Limb (tissue), 2 donors: ENCODE measurements around the gene SLC17A5.
"Not testable (repeated sequence)": the region's sequence is repeated elsewhere in the genome, so short reads cannot be mapped to it uniquely, and the experiment has no call there.

Experiments used
- DNase-seq, 2 donors: peaks; one replicate each; pipeline ENCODE4 v3.0.0-alpha.2; 2016; ENCODE audit errors: extremely low spot score in 2 of 2

Gene SLC17A5

GRCh38 chr6:73618082-73618481, 35.7 kb downstream of the SLC17A5 start:
- not testable (repeated sequence) for DNase-seq

DNA sequence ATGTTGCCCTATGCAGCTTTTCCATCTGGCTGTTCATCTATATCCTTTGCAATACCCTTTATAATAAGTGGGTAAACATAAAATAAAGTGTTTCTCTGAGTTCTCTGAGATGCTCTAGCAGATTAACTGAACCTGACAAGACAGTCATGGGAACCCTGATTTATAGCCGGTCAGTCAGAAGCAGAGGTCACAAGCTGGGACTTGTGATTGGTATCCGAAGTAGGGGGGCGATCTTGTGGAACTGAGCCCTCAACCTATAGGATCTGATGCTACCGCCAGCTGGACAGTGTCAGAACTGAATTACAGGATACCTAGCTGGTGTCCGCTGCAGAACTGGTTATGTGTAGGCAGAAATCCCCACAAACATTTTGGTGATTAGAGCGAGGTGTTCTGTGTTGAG, 39.0 kb downstream of the SLC17A5 start:
- DNase-seq = no peak

DNA sequence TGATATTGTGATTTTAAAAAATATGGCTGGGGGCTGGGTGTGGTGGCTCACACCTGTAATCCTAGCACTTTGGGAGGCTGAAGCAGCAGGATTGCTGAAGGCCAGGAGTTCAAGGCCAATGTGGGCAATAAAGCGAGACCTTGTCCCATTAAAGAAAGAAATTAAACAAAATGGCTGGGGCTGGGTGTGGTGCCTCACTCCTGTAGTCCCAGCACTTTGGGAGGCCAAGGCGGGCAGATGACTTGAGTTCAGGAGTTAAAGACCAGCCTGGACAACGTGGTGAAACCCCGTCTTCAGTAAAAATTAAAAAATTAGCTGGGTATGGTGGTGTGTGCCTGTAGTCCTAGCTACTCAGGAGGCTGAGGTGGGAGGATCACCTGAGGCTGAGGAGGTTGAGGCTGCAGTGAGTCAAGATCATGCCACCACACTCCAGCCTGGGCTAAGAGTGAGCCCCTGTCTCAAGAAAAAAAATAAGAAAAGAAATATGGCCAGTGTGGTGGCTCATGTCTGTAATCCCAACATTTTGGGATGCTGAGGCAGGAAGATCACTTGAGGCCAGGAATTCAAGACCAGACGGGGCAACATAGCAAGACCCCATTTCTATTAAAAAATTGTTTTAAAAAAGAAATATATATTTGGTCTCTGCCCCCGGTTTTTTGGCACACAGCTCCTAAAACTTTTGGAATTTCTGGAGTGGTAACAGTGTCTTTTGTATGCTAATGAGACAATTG, 39.8 kb downstream of the SLC17A5 start:
- no peak for DNase-seq

DNA sequence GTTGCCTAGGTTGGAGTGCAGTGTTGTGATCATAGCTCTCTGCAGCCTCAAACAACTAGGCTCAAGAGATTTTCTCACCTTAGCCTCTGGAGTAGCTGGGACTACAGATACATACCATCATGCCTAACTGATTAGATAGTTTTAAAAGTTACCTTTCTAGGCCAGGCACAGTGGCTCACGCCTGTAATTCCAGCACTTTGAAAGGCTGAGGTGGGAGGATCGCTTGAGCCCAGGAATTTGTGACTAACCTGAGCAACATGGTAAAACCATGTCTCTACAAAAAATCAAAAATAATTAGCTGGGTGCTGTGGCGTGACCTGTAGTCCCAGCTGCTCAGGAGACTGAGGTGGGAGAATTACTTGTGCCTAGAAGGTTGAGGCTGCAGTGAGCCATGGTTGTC, 41.2 kb downstream of the SLC17A5 start:
- DNase-seq = no peak

DNA sequence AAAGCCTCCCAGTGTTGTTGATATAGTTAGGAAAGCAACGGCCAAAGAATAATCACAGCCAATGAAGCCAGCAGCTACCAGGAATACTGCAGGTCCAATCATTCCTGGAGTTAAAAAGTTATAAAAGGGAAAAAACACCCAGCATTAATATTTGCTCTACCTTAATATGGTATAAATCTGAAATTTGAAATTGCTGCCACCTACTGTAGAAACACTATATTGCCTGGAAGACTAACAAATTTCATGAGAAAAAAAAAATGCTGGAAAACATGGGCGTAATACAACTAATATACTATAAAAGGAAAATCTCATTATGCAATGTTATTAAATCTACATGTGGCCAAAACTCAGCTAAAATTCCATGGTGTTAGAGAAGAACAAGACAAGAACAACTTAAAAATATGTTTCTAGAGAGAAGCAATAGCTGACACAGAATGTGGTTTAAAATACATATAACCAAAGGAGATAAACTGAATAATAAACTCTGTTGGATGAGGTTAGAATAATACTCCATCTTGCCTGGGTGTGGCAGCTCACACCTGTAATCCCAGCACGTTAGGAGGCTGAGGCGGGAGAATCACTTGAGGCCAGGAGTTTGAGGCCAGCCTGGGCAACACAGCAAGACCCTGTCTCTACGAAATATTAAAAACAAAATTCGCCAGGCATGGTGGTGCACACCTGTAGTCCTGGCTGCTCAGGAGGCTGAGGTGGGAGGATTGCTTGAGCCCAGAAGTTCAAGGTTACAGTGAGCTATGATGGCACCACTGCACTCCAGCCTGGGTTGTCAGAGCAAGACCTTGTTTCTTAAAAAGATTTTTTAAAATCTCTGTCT, 43.1 kb downstream of the SLC17A5 start:
- peak in 1 of 2 donors; percentile 62 for DNase-seq

DNA sequence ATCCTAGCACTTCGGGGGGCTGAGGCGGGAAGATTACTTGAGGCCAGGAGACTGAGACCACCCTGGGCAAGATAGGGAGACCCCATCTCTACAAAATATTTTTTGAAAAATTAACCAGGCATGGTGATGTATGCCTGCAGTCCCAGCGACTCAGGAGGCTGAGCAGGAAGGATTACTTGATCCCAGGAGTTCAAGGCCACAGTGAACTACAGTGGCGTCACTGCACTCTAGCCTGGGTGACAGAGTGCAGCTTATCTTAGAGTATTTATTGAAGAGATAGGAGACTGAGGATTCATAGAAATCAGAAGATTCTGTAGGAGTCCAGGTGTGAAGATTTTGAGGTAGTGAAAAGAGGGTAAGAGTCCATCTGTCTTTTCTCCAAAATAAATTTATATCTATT, 45.0 kb downstream of the SLC17A5 start:
- no peak for DNase-seq

- no peak for DNase-seq
Observed at GRCh38 chr6:73606428-73606827, 47.4 kb downstream of the SLC17A5 start.

DNA sequence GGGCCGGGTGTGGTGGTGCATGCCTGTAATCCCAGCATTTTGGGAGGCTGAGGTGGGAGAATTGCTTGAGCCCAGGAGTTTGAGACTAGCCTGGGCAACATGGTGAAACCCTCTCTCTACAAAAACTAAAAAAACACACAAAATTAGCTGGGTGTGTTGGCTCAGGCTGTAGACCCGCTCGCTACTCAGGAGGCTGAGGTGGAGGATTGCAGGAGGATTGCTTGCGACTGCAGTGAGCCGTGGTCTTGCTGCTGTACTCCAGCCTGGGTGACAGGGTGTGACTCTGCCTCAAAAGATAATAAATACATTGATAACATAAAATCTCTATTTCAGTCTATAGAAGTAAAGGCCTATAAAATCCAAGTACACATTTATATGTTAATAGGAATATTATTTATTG, 49.3 kb downstream of the SLC17A5 start:
- DNase-seq = no peak

- no peak for DNase-seq
Observed at GRCh38 chr6:73604020-73604419, 49.8 kb downstream of the SLC17A5 start.

DNA sequence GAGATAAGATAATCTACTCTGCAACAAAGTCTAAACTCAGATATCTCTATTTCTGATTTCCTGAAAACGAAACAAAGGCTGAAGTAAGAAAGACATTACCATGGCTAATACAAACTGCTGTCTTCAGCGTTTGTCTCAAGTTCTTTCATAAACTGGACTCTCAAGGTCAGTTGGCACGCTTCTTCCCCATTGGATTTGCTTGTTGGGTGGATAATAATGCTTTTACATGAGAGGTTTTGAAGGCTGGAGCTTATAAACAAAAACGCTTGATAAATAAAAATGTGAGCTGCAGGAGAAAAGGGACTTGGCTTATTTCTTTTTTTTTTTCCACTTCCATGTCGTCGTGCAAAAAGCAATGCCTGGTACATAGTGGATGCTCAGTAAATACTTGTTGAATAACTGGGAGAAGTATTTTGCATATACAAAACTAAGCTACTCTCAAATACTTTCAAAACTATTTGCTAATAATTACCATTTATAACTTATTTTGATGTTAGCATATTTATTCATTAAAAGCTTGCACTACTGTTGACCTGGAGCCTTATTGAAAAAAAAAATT, 67.3 kb downstream of the SLC17A5 start:
- DNase-seq = no peak

GRCh38 chr6:73585566-73586415, 68.0 kb downstream of the SLC17A5 start:
- DNase-seq = peak in 1 of 2 donors; percentile 60

DNA sequence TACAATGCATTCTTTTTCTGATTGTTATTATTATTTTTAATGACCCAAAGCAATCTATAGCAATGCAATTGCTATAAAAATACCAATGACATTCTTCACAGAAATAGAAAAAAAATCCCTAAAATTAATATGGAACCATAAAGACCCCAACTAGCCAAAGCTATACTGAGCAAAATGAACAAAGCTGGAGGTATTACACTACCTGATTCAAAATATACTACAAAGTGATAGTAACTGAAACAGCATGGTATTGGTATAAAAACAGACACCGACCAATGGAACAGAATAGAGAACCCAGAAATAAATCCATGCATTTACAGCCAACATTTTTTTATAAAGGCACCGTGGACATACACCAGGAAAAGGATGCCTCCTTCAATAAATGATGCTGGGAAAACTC, 72.5 kb downstream of the SLC17A5 start:
- DNase-seq = no peak

GRCh38 chr6:73580247-73581149, 73.3 kb downstream of the SLC17A5 start:
- DNase-seq = peak; percentile 68 to 79

GRCh38 chr6:73579851-73580246, 73.9 kb downstream of the SLC17A5 start:
- DNase-seq = peak; percentile 41 to 42

DNA sequence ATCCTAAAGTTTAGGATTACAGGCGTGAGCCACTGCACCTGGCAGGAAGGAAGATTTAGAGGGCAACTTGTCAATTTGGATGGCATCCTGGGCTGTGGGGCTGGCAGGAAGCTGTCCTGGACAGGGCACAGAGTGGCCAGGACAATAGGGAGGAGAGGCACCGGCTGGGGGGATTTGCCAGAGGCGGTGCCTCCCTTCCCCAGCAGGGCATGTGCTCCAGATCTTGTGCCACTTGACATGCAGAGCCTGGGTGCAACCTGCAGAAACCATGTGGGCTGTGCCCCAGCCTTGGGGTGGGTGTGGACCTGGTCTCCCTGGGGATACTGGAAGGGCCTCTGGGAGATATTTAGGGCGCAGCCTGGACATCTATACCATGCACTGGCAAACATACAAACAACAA, 74.4 kb downstream of the SLC17A5 start:
- DNase-seq = peak in 1 of 2 donors; percentile 37

- DNase-seq = no peak
Observed at GRCh38 chr6:73577676-73578075, 76.1 kb downstream of the SLC17A5 start.

GRCh38 chr6:73572531-73572930, 81.3 kb downstream of the SLC17A5 start:
- DNase-seq = not testable (repeated sequence)

GRCh38 chr6:73571218-73572181, 82.3 kb downstream of the SLC17A5 start:
- not testable (repeated sequence) for DNase-seq

DNA sequence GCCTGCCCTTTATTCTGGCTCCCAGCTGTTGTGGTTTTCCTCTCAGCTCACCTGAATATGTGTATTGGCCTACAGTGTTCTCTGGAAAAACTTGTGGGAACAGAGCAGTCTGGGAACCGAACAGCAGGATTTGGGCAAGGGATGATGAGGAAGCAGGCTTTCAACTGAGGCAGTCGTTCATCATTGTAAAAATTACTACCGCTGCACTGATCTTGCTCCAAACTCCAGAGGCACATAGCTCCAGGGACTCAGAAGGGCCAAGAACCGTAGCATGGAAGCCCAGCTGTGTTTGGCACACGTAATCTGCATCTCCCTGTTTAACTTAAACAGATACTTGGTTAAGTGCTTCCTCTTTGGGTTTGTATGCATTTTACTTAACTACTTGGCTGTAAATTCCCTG, 84.7 kb downstream of the SLC17A5 start:
- DNase-seq = no peak
